SU-DHL-6 (cell line): Measurements from ENCODE around the gene LGR6.

ENCODE experiments used
- CTCF ChIP-seq: fragments of 200-600 bp; sonication (generic); IDR thresholded peaks from one replicate; pipeline ENCODE4 v1.5.1; 2017; ENCODE audit warnings: antibody characterized with exemption, mild to moderate bottlenecking, low read length, moderate library complexity; ENCODE audit not compliant: insufficient read depth, poor library complexity, severe bottlenecking
- EZH2phosphoT487 ChIP-seq: fragments of 200-600 bp; sonication (generic), shearing (Covaris generic); conservative IDR thresholded peaks from 2 replicates; pipeline ENCODE4 v1.6.1; 2018; ENCODE audit warnings: mild to moderate bottlenecking, antibody characterized with exemption, low read length, moderate library complexity, mixed read lengths

- TF ChIP-seq CTCF (no peak), EZH2phosphoT487 (no peak)
Observed at GRCh38 chr1:202193614-202194327, at the start of gene LGR6.
